ENCODE measurements around the gene FASTKD1.

Gene FASTKD1

GRCh38 chr2:169509955-169510354, 63.7 kb downstream of the FASTKD1 start:
- no peak overlapping the region for H3K27ac ChIP-seq
- DNase-seq (ENCODE audit: low read depth, low spot score): no peak

GRCh38 chr2:169509298-169509885, 64.3 kb downstream of the FASTKD1 start, which contains the start of gene KLHL41:
KLHL41 (plus strand) TSS chr2:169509702; CDS start chr2:169509779, 77 bp downstream.
- H3K27ac ChIP-seq: no peak within 1 kb of the TSS
- DNase-seq (ENCODE audit: low read depth, low spot score): no peak

GRCh38 chr2:169507698-169508097, 66.0 kb downstream of the FASTKD1 start:
- peak; percentile 51 for DNase-seq (ENCODE audit: low read depth, low spot score)
- H3K27ac ChIP-seq: peak overlapping the region; percentile 31

- DNase-seq (ENCODE audit: low read depth, low spot score): no peak
- no peak overlapping the region for H3K27ac ChIP-seq
These were observed 69.0 kb downstream of the FASTKD1 start for GRCh38 chr2:169504651-169505050.

GRCh38 chr2:169495310-169495928, 78.2 kb downstream of the FASTKD1 start:
- no peak for DNase-seq (ENCODE audit: low read depth, low spot score)
- no peak overlapping the region for H3K27ac ChIP-seq

- no peak for DNase-seq (ENCODE audit: low read depth, low spot score)
These were observed 80.3 kb downstream of the FASTKD1 start for GRCh38 chr2:169493360-169493759.

GRCh38 chr2:169491378-169491777, 82.3 kb downstream of the FASTKD1 start:
- no peak overlapping the region for H3K27ac ChIP-seq
- no peak for DNase-seq (ENCODE audit: low read depth, low spot score)

More at GRCh38 chr2:169493360-169493759, 80.3 kb downstream of the FASTKD1 start:
- H3K27ac ChIP-seq: no peak overlapping the region

- no peak for DNase-seq (ENCODE audit: low read depth, low spot score)
- H3K27ac ChIP-seq: no peak overlapping the region
These were observed 82.8 kb downstream of the FASTKD1 start for GRCh38 chr2:169490834-169491233.

- H3K27ac ChIP-seq: no peak overlapping the region
- DNase-seq (ENCODE audit: low read depth, low spot score): no peak
These were observed 87.2 kb downstream of the FASTKD1 start for GRCh38 chr2:169486487-169486886.

- H3K27ac ChIP-seq: no peak overlapping the region
- DNase-seq (ENCODE audit: low read depth, low spot score): no peak
These were observed 88.0 kb downstream of the FASTKD1 start for GRCh38 chr2:169485650-169486138.

GRCh38 chr2:169480079-169480465, 93.6 kb downstream of the FASTKD1 start:
- no peak for DNase-seq (ENCODE audit: low read depth, low spot score)
- no peak overlapping the region for H3K27ac ChIP-seq
